Keratinocyte (primary cell): ENCODE measurements around the gene RASSF1. TPM values are rescaled to one million over a fixed set of nuclear protein-coding genes. Genes with fewer than 3 reads are reported as not detected.

Source experiments
- DNase-seq: peaks from one replicate; pipeline ENCODE4 v3.0.0-alpha.2; 2011; ENCODE audit warnings: low read depth, missing footprints, low spot score
- FAIRE-seq: peaks from 2 replicates; lab custom pipeline; 2011; peaks lifted over from hg19 to GRCh38; lab: Jason Lieb, UNC
- H2AFZ ChIP-seq: 2 replicates; pipeline ENCODE4 v1.6.0; 2012; ENCODE audit warnings: low read length, control low read depth, inconsistent platforms; ENCODE audit not compliant: control insufficient read depth
- H3K27ac ChIP-seq: 2 replicates; pipeline ENCODE4 v1.5.1; 2011; ENCODE audit warnings: low read length; ENCODE audit not compliant: control insufficient read depth, insufficient read depth
- H3K27me3 ChIP-seq: 3 replicates; pipeline ENCODE4 v1.6.0; 2011; ENCODE audit warnings: low read length; ENCODE audit not compliant: control insufficient read depth, insufficient read depth; ENCODE audit errors: extremely low read depth
- H3K36me3 ChIP-seq, 2 experiments: 2 replicates in 1 of 2; 3 replicates in 1 of 2; pipeline ENCODE4 v1.5.1; 2011; ENCODE audit warnings: low read length in 2 of 2, mild to moderate bottlenecking in 1 of 2; ENCODE audit not compliant: control insufficient read depth in 2 of 2, insufficient read depth in 2 of 2; ENCODE audit errors: extremely low read depth in 1 of 2
- H3K4me1 ChIP-seq: 3 replicates; pipeline ENCODE4 v1.5.1; 2011; ENCODE audit warnings: low read length; ENCODE audit not compliant: control insufficient read depth, insufficient read depth; ENCODE audit errors: extremely low read depth
- H3K4me2 ChIP-seq: 3 replicates; pipeline ENCODE4 v1.6.0; 2011; ENCODE audit warnings: low read depth, low read length; ENCODE audit not compliant: control insufficient read depth, insufficient read depth; ENCODE audit errors: extremely low read depth
- H3K4me3 ChIP-seq, 3 experiments: fragments of 200-600 bp in 1 of 3; sonication (generic) in 1 of 3; 2 replicates in 2 of 3; 3 replicates in 1 of 3; pipeline ENCODE4 v1.5.1; 2011 to 2016; ENCODE audit warnings: low read length in 3 of 3, mild to moderate bottlenecking in 3 of 3, control low read depth in 2 of 3, inconsistent platforms in 1 of 3, low read depth in 1 of 3, mixed read lengths in 1 of 3, mixed run types in 1 of 3, moderate library complexity in 1 of 3; ENCODE audit not compliant: control insufficient read depth in 2 of 3, insufficient read depth in 2 of 3; ENCODE audit errors: extremely low read depth in 1 of 3
- H3K79me2 ChIP-seq: 2 replicates; pipeline ENCODE4 v1.6.0; 2012; ENCODE audit warnings: low read length; ENCODE audit not compliant: control insufficient read depth, insufficient read depth
- H3K9ac ChIP-seq: 3 replicates; pipeline ENCODE4 v1.6.0; 2011; ENCODE audit warnings: low read length; ENCODE audit not compliant: control insufficient read depth, insufficient read depth; ENCODE audit errors: extremely low read depth
- H3K9me1 ChIP-seq: 3 replicates; pipeline ENCODE4 v1.6.0; 2011; ENCODE audit warnings: low read length; ENCODE audit not compliant: control insufficient read depth, insufficient read depth; ENCODE audit errors: extremely low read depth
- H3K9me3 ChIP-seq: 2 replicates; pipeline ENCODE4 v1.5.1; 2012; ENCODE audit warnings: low read depth, low read length; ENCODE audit not compliant: control insufficient read depth
- H4K20me1 ChIP-seq: 3 replicates; pipeline ENCODE4 v1.6.0; 2011; ENCODE audit warnings: low read length; ENCODE audit not compliant: control insufficient read depth, insufficient read depth; ENCODE audit errors: extremely low read depth
- EZH2 ChIP-seq: IDR thresholded peaks from one replicate; pipeline ENCODE4 v1.6.1; 2012; ENCODE audit warnings: inconsistent platforms, mild to moderate bottlenecking, low read length, moderate library complexity
- dilution Hi-C: fragments of 300-500 bp; cut with MboI; formaldehyde crosslinking; loops from one replicate; pipeline ENCODE4 v1.7.0; 2020; ENCODE audit warnings: low sequenced_read_pairs; ENCODE audit not compliant: extremely low pct_ligation_motif_present
- polyA plus RNA-seq, 5 experiments: library from polyadenylated mRNA; depleted of rRNA in 3 of 5; stranded (reverse) in 3 of 5; stranded (forward) in 1 of 5; unstranded in 1 of 5; fragments of >200 nt; gene quantifications; 1 replicate in 1 of 5; 2 replicates in 3 of 5; 3 replicates in 1 of 5; pipeline versions ENCODE4 v1.2.1 to v1.2.3, GENCODE V29; 2011 to 2012; ENCODE audit warnings: missing spikeins in 2 of 5, low read depth in 1 of 5, low replicate concordance in 1 of 5
- TF ChIP-seq, protein P1 (sequence below), 3 experiments: IDR thresholded peaks in 1 of 3; conservative IDR thresholded peaks in 1 of 3; optimal IDR thresholded peaks in 1 of 3; 2 replicates in 2 of 3; 3 replicates in 1 of 3; pipeline versions ENCODE3 to v1.5.1; 2011; ENCODE audit warnings: low read length in 3 of 3, mild to moderate bottlenecking in 3 of 3, moderate library complexity in 2 of 3, control low read depth in 1 of 3, inconsistent platforms in 1 of 3; ENCODE audit not compliant: insufficient read depth in 2 of 3; ENCODE audit errors: extremely low read depth in 1 of 3

Gene RASSF1
- polyA plus RNA-seq, 1 donor (not counting 4 experiments of a cell fraction or from before 2014, with no cell fraction given) = 28.5 TPM

- dilution Hi-C loops = no loop called here
- H3K79me2 ChIP-seq = peaks cover 24% of the 10 kb centered on the region
- H3K4me3 ChIP-seq = peak overlapping the region; percentile 44 to 74 (median 69)
Measured at GRCh38 chr3:50340147-50340447, 539 bp downstream of the RASSF1 start.

GRCh38 chr3:50339485-50340146 lies 1.0 kb downstream of the RASSF1 start:
- DNase-seq = no peak
- H3K4me2 ChIP-seq = peak overlapping the region; percentile 92
- H3K4me3 ChIP-seq = peak overlapping the region; percentile 44 to 74 (median 69)
- H4K20me1 ChIP-seq = no peaks in the 10 kb centered on the region
- peaks cover 46% of the 10 kb centered on the region for H3K4me1 ChIP-seq
- peaks cover 29% of the 10 kb centered on the region for H3K79me2 ChIP-seq
- no peaks in the 10 kb centered on the region for H3K27me3 ChIP-seq
- TF ChIP-seq, protein P1, sequence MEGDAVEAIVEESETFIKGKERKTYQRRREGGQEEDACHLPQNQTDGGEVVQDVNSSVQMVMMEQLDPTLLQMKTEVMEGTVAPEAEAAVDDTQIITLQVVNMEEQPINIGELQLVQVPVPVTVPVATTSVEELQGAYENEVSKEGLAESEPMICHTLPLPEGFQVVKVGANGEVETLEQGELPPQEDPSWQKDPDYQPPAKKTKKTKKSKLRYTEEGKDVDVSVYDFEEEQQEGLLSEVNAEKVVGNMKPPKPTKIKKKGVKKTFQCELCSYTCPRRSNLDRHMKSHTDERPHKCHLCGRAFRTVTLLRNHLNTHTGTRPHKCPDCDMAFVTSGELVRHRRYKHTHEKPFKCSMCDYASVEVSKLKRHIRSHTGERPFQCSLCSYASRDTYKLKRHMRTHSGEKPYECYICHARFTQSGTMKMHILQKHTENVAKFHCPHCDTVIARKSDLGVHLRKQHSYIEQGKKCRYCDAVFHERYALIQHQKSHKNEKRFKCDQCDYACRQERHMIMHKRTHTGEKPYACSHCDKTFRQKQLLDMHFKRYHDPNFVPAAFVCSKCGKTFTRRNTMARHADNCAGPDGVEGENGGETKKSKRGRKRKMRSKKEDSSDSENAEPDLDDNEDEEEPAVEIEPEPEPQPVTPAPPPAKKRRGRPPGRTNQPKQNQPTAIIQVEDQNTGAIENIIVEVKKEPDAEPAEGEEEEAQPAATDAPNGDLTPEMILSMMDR (optimal IDR thresholded peaks at IDR 0.05 in 1 of 3, IDR thresholded peaks at IDR 0.05 in 1 of 3, conservative IDR thresholded peaks at IDR 0.05 in 1 of 3; ENCODE audit: extremely low read depth in 1 of 3, insufficient read depth in 2 of 3, low read length in 3 of 3) = no peak
- TF ChIP-seq EZH2 = no peak
- dilution Hi-C loops = no loop called here
- FAIRE-seq = peak; percentile 5
- H3K9ac ChIP-seq = peak overlapping the region; percentile 71
- H3K9me3 ChIP-seq = no peaks in the 10 kb centered on the region
- H3K9me1 ChIP-seq = no peaks in the 10 kb centered on the region
- peaks cover 1% of the 10 kb centered on the region in 2 experiments for H3K36me3 ChIP-seq
- H3K27ac ChIP-seq = peak overlapping the region; percentile 61
- no peak overlapping the region for H2AFZ ChIP-seq

More at GRCh38 chr3:50340147-50340447, 539 bp downstream of the RASSF1 start:
- Histone ChIP-seq H3K27ac (peak overlapping the region; percentile 61), H3K36me3 (no peaks in the 10 kb centered on the region), H3K9me1 (no peaks in the 10 kb centered on the region), H3K27me3 (no peaks in the 10 kb centered on the region), H2AFZ (peak overlapping the region; percentile 82), H3K9ac (peak overlapping the region; percentile 71), H4K20me1 (no peaks in the 10 kb centered on the region), H3K4me2 (peak overlapping the region; percentile 92), H3K9me3 (no peaks in the 10 kb centered on the region), H3K4me1 (peaks cover 41% of the 10 kb centered on the region)
- DNase-seq = no peak
- no peak for FAIRE-seq
- no peak for TF ChIP-seq EZH2
- TF ChIP-seq, protein P1 (optimal IDR thresholded peaks at IDR 0.05 in 1 of 3, IDR thresholded peaks at IDR 0.05 in 1 of 3, conservative IDR thresholded peaks at IDR 0.05 in 1 of 3; ENCODE audit: extremely low read depth in 1 of 3, insufficient read depth in 2 of 3, low read length in 3 of 3) = no peak
